Kidney (tissue), 14 donors: Measurements from ENCODE around the gene RNF40. TPM values are rescaled to one million over a fixed set of nuclear protein-coding genes. Genes with fewer than 3 reads are reported as not detected.

Experiments
- DNase-seq, 5 donors: peaks; one replicate each; pipeline ENCODE4 v3.0.0-alpha.2; 2013 to 2020
- FAIRE-seq: peaks from 2 replicates; lab custom pipeline; 2012; peaks lifted over from hg19 to GRCh38; lab: Jason Lieb, UNC
- H3K27ac ChIP-seq, 2 donors: one replicate each; pipeline ENCODE4 v1.7.0; 2013; ENCODE audit warnings: low read depth in 2 of 2, low read length in 2 of 2, inconsistent platforms in 1 of 2
- H3K27me3 ChIP-seq: one replicate; pipeline ENCODE4 v1.7.1; 2013; ENCODE audit warnings: low read length, inconsistent platforms; ENCODE audit not compliant: control insufficient read depth, insufficient read depth
- H3K36me3 ChIP-seq, 3 donors: one replicate each; pipeline versions ENCODE4 v1.7.0 to v1.7.1; 2013; ENCODE audit warnings: low read length in 3 of 3, control low read depth in 1 of 3, inconsistent platforms in 1 of 3; ENCODE audit not compliant: insufficient read depth in 3 of 3, control insufficient read depth in 2 of 3
- H3K4me1 ChIP-seq, 3 donors: one replicate each; pipeline versions ENCODE4 v1.7.0 to v1.7.1; 2013; ENCODE audit warnings: low read length in 3 of 3, inconsistent platforms in 1 of 3, low read depth in 1 of 3; ENCODE audit not compliant: control insufficient read depth in 2 of 3, insufficient read depth in 2 of 3
- H3K4me3 ChIP-seq, 3 donors: one replicate each; pipeline versions ENCODE4 v1.7.0 to v1.8.1; 2013; ENCODE audit warnings: low read length in 3 of 3, control low read depth in 1 of 3, inconsistent platforms in 1 of 3
- H3K9ac ChIP-seq, 3 donors: one replicate each; pipeline versions ENCODE4 v1.7.0 to v1.7.1; 2013; ENCODE audit warnings: low read length in 3 of 3, control low read depth in 1 of 3, inconsistent platforms in 1 of 3
- H3K9me3 ChIP-seq, 3 donors: one replicate each; pipeline versions ENCODE4 v1.7.0 to v1.7.1; 2013; ENCODE audit warnings: low read length in 3 of 3, control low read depth in 1 of 3, inconsistent platforms in 1 of 3; ENCODE audit not compliant: control insufficient read depth in 2 of 3, insufficient read depth in 1 of 3
- CTCF ChIP-seq: IDR thresholded peaks from 3 replicates; pipeline ENCODE4 v1.5.1; 2012; ENCODE audit warnings: mild to moderate bottlenecking, moderate library complexity, borderline replicate concordance; ENCODE audit not compliant: insufficient read depth; ENCODE audit errors: extremely low read depth
- intact Hi-C: fragments of 100-400 bp; cut with DNase I; formaldehyde crosslinking; loops from one replicate; pipeline ENCODE4 v1.11.1; 2022
- polyA plus RNA-seq: library from polyadenylated mRNA; stranded (reverse); fragments of 350-450 nt; fragmentation: Illumina TruSeq; extraction: RNeasy Lipid Tissue Mini Kit (QIAGEN cat#74804); gene quantifications from one replicate; pipeline ENCODE4 v1.2.3, GENCODE V29; 2014; ENCODE audit warnings: low read depth, low replicate concordance; ENCODE audit not compliant: insufficient read depth
- total RNA-seq: library from RNA; stranded (reverse); fragmentation: NEBNext Ultra II Directional; extraction: Animal tissue kit (Norgen Biotek cat#: 25700); gene quantifications from one replicate; pipeline ENCODE4 v1.2.1, GENCODE V29; 2021
- donor health status: control.
- donor health status: control.
- donor health status: control.
- donor health status: control.
- donor health status: control.
- donor health status: DM: yes; HTN: yes; CAD: no.
- donor health status: Normal renal cell carcinoma (clear cell type).

Gene RNF40
- total and polyA plus RNA-seq, 2 donors from 2014 or later: 74.3 to 109 TPM

- intact Hi-C loops: no loop called here
- DNase-seq: no peak
- peak overlapping the region; percentile 54 to 67 for H3K27ac ChIP-seq
- H3K36me3 ChIP-seq: peaks cover 0 to 5% (median 4%) of the 10 kb centered on the region in 3 donors
- H3K4me3 ChIP-seq: peak overlapping the region; percentile 72 to 91 (median 88)
- H3K9ac ChIP-seq: peak overlapping the region; percentile 50 to 91 (median 77)
- H3K9me3 ChIP-seq: no peaks in the 10 kb centered on the region
- H3K4me1 ChIP-seq: peaks cover 0 to 6% (median 0%) of the 10 kb centered on the region in 3 donors
- no peak for FAIRE-seq
- TF ChIP-seq CTCF: no peak
- H3K27me3 ChIP-seq: no peaks in the 10 kb centered on the region
These were observed 25.7 kb downstream of the RNF40 start for GRCh38 chr16:30787613-30788378.

- Histone ChIP-seq H3K9ac (no peak overlapping the region), H3K4me1 (no peaks in the 10 kb centered on the region), H3K27me3 (no peaks in the 10 kb centered on the region), H3K36me3 (no peaks in the 10 kb centered on the region), H3K9me3 (no peaks in the 10 kb centered on the region), H3K27ac (no peak overlapping the region), H3K4me3 (no peak overlapping the region)
- intact Hi-C loops: no loop called here
- no peak for TF ChIP-seq CTCF
- FAIRE-seq (no peak), DNase-seq (no peak)
These were observed 31.5 kb downstream of the RNF40 start for GRCh38 chr16:30793508-30794069.

- intact Hi-C loops: no loop called here
- H3K36me3 ChIP-seq: no peaks in the 10 kb centered on the region
- FAIRE-seq (no peak), DNase-seq (no peak)
- H3K9me3 ChIP-seq: no peaks in the 10 kb centered on the region
- no peak overlapping the region for H3K4me3 ChIP-seq
- no peaks in the 10 kb centered on the region for H3K27me3 ChIP-seq
- H3K27ac ChIP-seq: no peak overlapping the region
- no peaks in the 10 kb centered on the region for H3K4me1 ChIP-seq
- TF ChIP-seq CTCF: no peak
- H3K9ac ChIP-seq: no peak overlapping the region
These were observed 32.5 kb downstream of the RNF40 start for GRCh38 chr16:30794634-30795033.
